PC-3 (cell line): Measurements from ENCODE around the gene TGFB1. TPM values are rescaled to one million over a fixed set of nuclear protein-coding genes. Genes with fewer than 3 reads are reported as not detected.
A peak's percentile ranks its signal among the peaks of the same experiment; 100 is the strongest.

Experiments used
- ATAC-seq: fragments of 200-7000 bp; cut with Tn5 transposase; 2 replicates; pipeline ENCODE4 v1.9.1; 2020; ENCODE audit warnings: mild to moderate bottlenecking, moderate library complexity
- BruUV-seq: library from RNA; stranded (reverse); fragments of 400-500 nt; replicated peaks from 2 replicates; lab custom pipeline; 2021; lab: Mats Ljungman, UMichigan
- CTCF ChIA-PET: fragments of 300-600 bp; sonication (Branson Sonifier 250); formaldehyde crosslinking; loops from one replicate; lab custom pipeline; 2022; ENCODE audit warnings: antibody characterized with exemption; lab: Charles Lee
- POLR2A ChIA-PET: fragments of 300-600 bp; sonication (Branson Sonifier 250); formaldehyde crosslinking; loops from one replicate; lab custom pipeline; 2022; ENCODE audit warnings: antibody characterized with exemption; ENCODE audit not compliant: unreplicated experiment; lab: Charles Lee
- DNase-seq: peaks from one replicate; pipeline ENCODE4 v3.0.0-alpha.2; 2015
- H2AFZ ChIP-seq: fragments of 300-600 bp; sonication (generic); 2 replicates; pipeline ENCODE4 v1.6.0; 2016; ENCODE audit warnings: antibody characterized with exemption, low read length
- H3F3A ChIP-seq: fragments of 300-600 bp; sonication (generic); one replicate; pipeline ENCODE4 v1.6.0; 2017; ENCODE audit warnings: antibody characterized with exemption, low read length, control low read depth, mild to moderate bottlenecking; ENCODE audit not compliant: unreplicated experiment
- H3K27ac ChIP-seq: fragments of 300-600 bp; sonication (generic); 2 replicates; pipeline ENCODE4 v1.5.1; 2016; ENCODE audit warnings: mild to moderate bottlenecking, low read length
- H3K27me3 ChIP-seq: fragments of 300-600 bp; sonication (generic); 2 replicates; pipeline ENCODE4 v1.6.1; 2016; ENCODE audit warnings: low read length, mixed read lengths
- H3K36me3 ChIP-seq: fragments of 300-600 bp; sonication (generic); 2 replicates; pipeline ENCODE4 v1.6.1; 2016; ENCODE audit warnings: low read depth, mixed run types, low read length, mixed read lengths
- H3K4me1 ChIP-seq: fragments of 300-600 bp; sonication (generic); 2 replicates; pipeline ENCODE4 v1.5.1; 2016; ENCODE audit warnings: low read length; ENCODE audit not compliant: insufficient read depth
- H3K4me2 ChIP-seq: fragments of 300-600 bp; sonication (generic); 2 replicates; pipeline ENCODE4 v1.6.0; 2016; ENCODE audit warnings: low read length
- H3K4me3 ChIP-seq: fragments of 300-600 bp; sonication (generic); 2 replicates; pipeline ENCODE4 v1.5.1; 2016; ENCODE audit warnings: mild to moderate bottlenecking, low read length, mixed read lengths
- H3K79me2 ChIP-seq: fragments of 300-600 bp; sonication (generic); 2 replicates; pipeline ENCODE4 v1.6.1; 2017; ENCODE audit warnings: low read length, mixed read lengths
- H3K9ac ChIP-seq: fragments of 300-600 bp; sonication (generic); 2 replicates; pipeline ENCODE4 v1.6.0; 2016; ENCODE audit warnings: mild to moderate bottlenecking, low read length
- H3K9me2 ChIP-seq: fragments of 300-600 bp; sonication (generic); replicated peaks from 2 replicates; pipeline ENCODE4 v1.6.1; 2016; ENCODE audit warnings: mixed run types, low read length, mixed read lengths
- H3K9me3 ChIP-seq: fragments of 300-600 bp; sonication (generic); 2 replicates; pipeline ENCODE4 v1.6.1; 2016; ENCODE audit warnings: low read length, mixed read lengths
- H4K20me1 ChIP-seq: fragments of 300-600 bp; sonication (generic); 2 replicates; pipeline ENCODE4 v1.6.1; 2016; ENCODE audit warnings: low read length, mixed read lengths
- CTCF ChIP-seq: fragments of 300-600 bp; sonication (generic); conservative IDR thresholded peaks from 2 replicates; pipeline ENCODE4 v1.5.1; 2017; ENCODE audit warnings: antibody characterized with exemption, low read depth, mild to moderate bottlenecking, low read length
- EZH2 ChIP-seq: fragments of 300-600 bp; sonication (generic); IDR thresholded peaks from one replicate; pipeline ENCODE4 v1.6.1; 2017; ENCODE audit warnings: antibody characterized with exemption, mild to moderate bottlenecking, low read length; ENCODE audit not compliant: unreplicated experiment
- EZH2phosphoT487 ChIP-seq: fragments of 300-600 bp; sonication (generic); IDR thresholded peaks from 2 replicates; pipeline ENCODE4 v1.6.1; 2018; ENCODE audit warnings: mild to moderate bottlenecking, antibody characterized with exemption, low read length, borderline replicate concordance
- intact Hi-C: fragments of 100-400 bp; cut with micrococcal nuclease; formaldehyde crosslinking; loops from 2 replicates; pipeline ENCODE4 v1.9.0; 2023
- total RNA-seq: library from RNA; depleted of rRNA; stranded (reverse); fragments of >200 nt; gene quantifications from 2 replicates; pipeline ENCODE4 v1.2.3, GENCODE V29; 2014

Gene TGFB1
- total RNA-seq, 1 experiment from 2014 or later = 16.4 TPM

GRCh38 chr19:41363371-41363752 is 9.6 kb upstream of the TGFB1 start:
- H2AFZ ChIP-seq = peak overlapping the region; percentile 95
- H3K27ac ChIP-seq = no peak overlapping the region; the same call in 1 of the 2 replicates
- H3F3A ChIP-seq = no peaks in the 10 kb centered on the region
- peaks cover 30% of the 10 kb centered on the region for H3K4me1 ChIP-seq
- H3K36me3 ChIP-seq = no peaks in the 10 kb centered on the region
- no TSS peak for BruUV-seq
- peaks cover 15% of the 10 kb centered on the region for H3K79me2 ChIP-seq
- H3K9me2 ChIP-seq = no peaks in the 10 kb centered on the region
- H3K4me2 ChIP-seq = peak overlapping the region; percentile 98
- no peaks in the 10 kb centered on the region for H4K20me1 ChIP-seq
- H3K9ac ChIP-seq = peak overlapping the region; percentile 90
- ATAC-seq = no peak
- TF ChIP-seq CTCF (no peak), EZH2phosphoT487 (no peak), EZH2 (no peak)
- H3K9me3 ChIP-seq = no peaks in the 10 kb centered on the region
- no peak for DNase-seq
- POLR2A ChIA-PET = interaction anchor here (0.6 to 0.7 kb wide), 5 partner anchors 8 to 1272 kb away, joined by 3 to 5 read pairs (median 3); partner anchors contain the start of gene HNRNPUL1
- H3K27me3 ChIP-seq = no peaks in the 10 kb centered on the region
- intact Hi-C loops = no loop called here
- peak overlapping the region; percentile 86 for H3K4me3 ChIP-seq
- CTCF ChIA-PET = interaction anchor here (0.9 kb wide), 1 partner anchor 10 kb away, joined by 3 read pairs; the partner anchor contains the start of gene TGFB1

- ATAC-seq = no peak; the same call in 1 of the 2 replicates
- Histone ChIP-seq H4K20me1 (no peaks in the 10 kb centered on the region), H3K79me2 (peaks cover 15% of the 10 kb centered on the region), H3K27me3 (no peaks in the 10 kb centered on the region), H3K9ac (no peak overlapping the region), H3K27ac (no peak overlapping the region), H3F3A (no peaks in the 10 kb centered on the region), H3K4me3 (no peak overlapping the region), H3K4me1 (peaks cover 21% of the 10 kb centered on the region), H3K4me2 (no peak overlapping the region), H3K9me3 (no peaks in the 10 kb centered on the region), H3K36me3 (no peaks in the 10 kb centered on the region), H2AFZ (no peak overlapping the region), H3K9me2 (no peaks in the 10 kb centered on the region)
- intact Hi-C loops = no loop called here
- peak; percentile 24 for DNase-seq
- BruUV-seq = no TSS peak
- ChIA-PET CTCF (no interaction called here), POLR2A (no interaction called here)
- TF ChIP-seq CTCF (no peak), EZH2 (no peak), EZH2phosphoT487 (no peak)
Measured at GRCh38 chr19:41362143-41362847, 8.6 kb upstream of the TGFB1 start.

GRCh38 chr19:41359741-41360140 is 6.0 kb upstream of the TGFB1 start:
- Histone ChIP-seq H3K9ac (no peak overlapping the region), H2AFZ (no peak overlapping the region), H3K79me2 (peaks cover 5% of the 10 kb centered on the region), H3K9me3 (no peaks in the 10 kb centered on the region), H3K4me1 (peaks cover 18% of the 10 kb centered on the region), H3F3A (no peaks in the 10 kb centered on the region), H3K4me2 (no peak overlapping the region), H3K36me3 (no peaks in the 10 kb centered on the region), H4K20me1 (no peaks in the 10 kb centered on the region), H3K9me2 (no peaks in the 10 kb centered on the region), H3K4me3 (no peak overlapping the region), H3K27me3 (no peaks in the 10 kb centered on the region), H3K27ac (no peak overlapping the region)
- intact Hi-C loops = no loop called here
- no peak for DNase-seq
- no peak for ATAC-seq
- TF ChIP-seq CTCF = no peak
- no peak for TF ChIP-seq EZH2phosphoT487
- no peak for TF ChIP-seq EZH2
- BruUV-seq = no TSS peak
- POLR2A ChIA-PET = no interaction called here
- CTCF ChIA-PET = no interaction called here
